NCI-H1105 (cell line): ENCODE data around the gene NINL.
A peak's percentile ranks its signal among the peaks of the same experiment; 100 is the strongest.
"Not testable (repeated sequence)": the region's sequence is repeated elsewhere in the genome, so short reads cannot be mapped to it uniquely, and the experiment has no call there.

Experiments used
- DNase-seq: peaks from one replicate; lab custom pipeline; 2025; lab: John Stamatoyannopoulos, UW

Gene NINL

DNA sequence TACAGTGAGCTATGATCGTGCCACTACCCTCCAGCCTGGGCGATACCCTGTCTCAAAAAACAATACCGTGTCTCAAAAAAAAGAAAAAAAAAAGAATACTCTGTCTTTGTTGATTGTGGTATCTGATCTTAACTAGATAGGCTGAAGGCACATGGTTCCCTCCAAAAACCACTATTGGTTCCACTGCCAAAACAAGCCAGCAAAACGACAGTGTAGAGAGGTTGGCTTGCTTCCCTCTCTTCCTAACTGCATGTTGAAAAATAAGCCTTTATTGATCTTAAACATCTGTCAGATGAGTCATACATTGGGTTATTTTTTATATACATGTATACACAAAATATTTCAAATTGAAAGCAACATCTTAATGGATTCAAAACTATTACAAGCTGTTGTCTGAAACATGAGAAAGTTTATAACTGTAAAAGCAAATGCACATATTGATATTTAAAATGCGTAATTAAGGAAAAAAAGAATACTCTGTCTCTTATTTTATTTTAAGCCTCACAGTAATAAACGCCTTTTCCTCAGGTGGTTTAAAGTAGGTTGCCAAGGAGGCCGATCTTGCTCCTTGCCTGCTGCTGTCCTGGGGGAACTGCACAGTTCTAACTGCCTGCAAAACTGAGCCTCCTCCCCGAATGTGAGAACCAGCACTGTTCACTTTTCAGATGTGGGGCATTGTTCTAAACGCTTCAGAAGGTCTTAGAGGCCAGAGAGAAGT is 7.0 kb upstream of the NINL start:
- no peak for DNase-seq

DNA sequence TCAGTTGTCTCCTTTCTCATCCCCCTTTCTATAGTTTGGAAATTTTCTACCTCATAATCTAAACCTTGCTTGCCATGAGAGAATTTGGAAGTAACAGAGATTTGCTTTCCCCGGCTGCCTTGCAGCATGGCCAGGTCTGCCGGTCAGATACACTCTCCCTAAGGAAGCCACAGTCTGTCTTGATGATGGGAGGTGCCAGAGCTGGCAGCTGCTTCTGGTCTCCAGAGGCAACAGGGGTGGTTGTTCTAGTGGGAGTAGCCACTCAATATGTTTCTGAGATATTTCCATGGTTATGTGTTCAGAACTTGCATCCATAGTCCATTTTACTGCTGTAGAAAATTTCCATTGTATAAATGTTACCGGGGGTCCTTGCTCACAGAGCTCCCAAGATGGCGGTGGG is 5.4 kb upstream of the NINL start:
- not testable (repeated sequence) for DNase-seq

DNA sequence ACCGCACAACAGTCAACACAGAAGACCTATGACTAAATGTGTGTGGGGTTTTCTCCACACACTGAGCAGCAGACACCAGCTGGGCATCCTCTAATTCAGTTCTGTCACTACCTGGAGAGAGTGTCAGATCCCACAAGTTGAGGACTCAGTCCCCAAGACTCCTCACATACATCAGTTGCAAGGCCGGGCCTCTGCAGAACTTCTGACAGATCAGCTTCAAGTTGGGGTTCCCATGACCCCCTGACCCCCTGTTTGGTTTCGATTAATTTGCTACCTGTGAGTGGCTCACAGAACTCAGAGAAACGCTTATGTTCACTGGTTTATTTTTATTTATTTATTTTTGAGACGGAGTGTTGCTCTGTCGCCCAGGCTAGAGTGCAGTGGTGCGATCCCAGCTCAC is 3.2 kb upstream of the NINL start:
- DNase-seq = no peak

GRCh38 chr20:25587536-25587935 is 2.2 kb upstream of the NINL start:
- no peak for DNase-seq

DNA sequence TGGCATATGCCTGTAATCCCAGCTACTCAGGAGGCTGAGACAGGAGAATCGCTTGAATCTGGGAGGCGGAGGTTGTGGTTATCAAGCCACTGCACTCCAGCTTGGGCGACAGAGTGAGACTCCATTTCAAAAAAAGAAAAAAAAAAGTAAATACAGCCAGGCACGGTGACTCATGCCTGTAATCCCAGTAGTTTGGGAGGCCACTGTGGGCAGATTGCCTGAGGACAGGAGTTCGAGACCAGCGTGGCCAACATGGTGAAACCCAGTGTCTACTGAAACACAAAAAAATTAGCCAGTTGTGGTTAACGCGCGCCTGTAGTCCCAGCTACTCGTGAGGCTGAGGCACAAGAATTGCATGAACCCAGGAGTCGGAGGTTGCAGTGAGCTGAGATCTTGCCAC is 1.5 kb upstream of the NINL start:
- no peak for DNase-seq

DNA sequence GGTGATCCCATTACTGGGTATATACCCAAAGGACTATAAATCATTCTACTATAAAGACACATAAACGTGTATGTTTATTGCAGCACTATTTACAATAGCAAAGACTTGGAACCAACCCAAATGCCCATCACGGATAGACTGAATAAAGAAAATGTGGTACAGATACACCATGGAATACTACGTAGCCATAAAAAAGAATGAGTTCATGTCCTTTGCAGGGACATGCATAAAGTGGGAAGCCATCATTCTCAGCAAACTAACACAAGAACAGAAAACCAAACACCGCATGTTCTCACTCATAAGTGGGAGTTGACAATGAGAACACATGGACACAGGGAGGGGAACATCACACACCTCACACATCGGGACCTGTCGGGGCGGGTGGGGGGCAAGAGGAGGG is 1.7 kb downstream of the NINL start:
- DNase-seq = not testable (repeated sequence)

DNA sequence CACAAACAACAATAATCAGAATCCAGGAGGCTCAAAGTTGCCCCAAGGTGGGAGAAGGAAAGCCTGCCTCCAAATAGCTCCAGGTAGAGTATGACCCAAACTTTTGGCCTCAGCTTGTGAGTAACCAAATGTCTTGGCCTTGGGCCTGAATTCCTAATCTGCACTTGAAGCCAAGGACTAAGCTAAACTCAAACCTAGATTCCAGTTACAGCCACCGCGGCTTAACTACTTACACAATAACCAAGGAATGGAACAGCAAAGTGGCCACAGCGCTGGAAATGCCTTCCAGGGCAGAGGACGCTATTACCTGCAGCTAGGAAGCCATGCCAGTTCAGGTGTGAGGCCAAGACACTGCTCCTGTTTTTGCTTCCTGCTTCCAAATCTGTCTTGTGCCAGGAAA is 4.6 kb downstream of the NINL start:
- no peak for DNase-seq

DNA sequence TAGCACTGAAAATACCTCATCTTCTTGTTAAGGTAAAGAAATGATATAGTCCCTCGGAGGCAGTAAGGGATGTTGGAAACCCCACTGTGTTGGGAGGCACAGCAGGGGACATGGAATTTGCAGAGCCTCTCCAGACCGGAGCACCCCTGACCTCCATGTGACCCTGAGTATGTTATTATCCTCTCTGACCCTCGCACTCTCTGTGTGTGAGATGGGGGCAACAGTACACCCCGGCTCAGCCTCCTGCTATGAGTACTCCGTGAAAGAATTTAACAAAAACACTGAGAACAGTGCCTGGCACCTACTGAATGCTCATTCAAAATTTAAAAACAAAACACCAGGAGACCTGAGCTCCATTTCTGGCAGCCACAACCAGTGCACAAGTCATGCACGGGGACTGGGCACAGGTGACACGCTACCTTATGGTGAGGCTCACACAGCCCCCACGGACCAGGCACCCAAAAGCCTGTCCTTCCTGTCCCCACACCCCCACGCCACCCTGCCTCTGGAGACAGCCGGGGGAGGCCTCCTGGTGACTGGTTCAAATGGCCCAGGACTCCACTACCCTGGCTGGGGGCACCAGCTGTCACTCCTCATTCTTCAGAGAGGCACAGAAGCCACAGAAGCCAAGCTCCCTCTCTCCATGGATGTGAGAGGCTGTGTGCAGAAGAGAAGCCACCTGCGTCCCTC is 6.1 kb downstream of the NINL start:
- DNase-seq = no peak

- no peak for DNase-seq
These were observed 8.4 kb downstream of the NINL start for GRCh38 chr20:25576783-25577530.

GRCh38 chr20:25574411-25574810 is 10.9 kb downstream of the NINL start:
- no peak for DNase-seq

- no peak for DNase-seq
These were observed 11.8 kb downstream of the NINL start for GRCh38 chr20:25573288-25574251.

- no peak for DNase-seq
These were observed 13.5 kb downstream of the NINL start for GRCh38 chr20:25571817-25572216.

- DNase-seq = no peak
These were observed 14.1 kb downstream of the NINL start for GRCh38 chr20:25571240-25571639.

- DNase-seq = no peak
These were observed 15.2 kb downstream of the NINL start for GRCh38 chr20:25570148-25570530.

- DNase-seq = no peak
These were observed 18.0 kb downstream of the NINL start for GRCh38 chr20:25567286-25567685.

DNA sequence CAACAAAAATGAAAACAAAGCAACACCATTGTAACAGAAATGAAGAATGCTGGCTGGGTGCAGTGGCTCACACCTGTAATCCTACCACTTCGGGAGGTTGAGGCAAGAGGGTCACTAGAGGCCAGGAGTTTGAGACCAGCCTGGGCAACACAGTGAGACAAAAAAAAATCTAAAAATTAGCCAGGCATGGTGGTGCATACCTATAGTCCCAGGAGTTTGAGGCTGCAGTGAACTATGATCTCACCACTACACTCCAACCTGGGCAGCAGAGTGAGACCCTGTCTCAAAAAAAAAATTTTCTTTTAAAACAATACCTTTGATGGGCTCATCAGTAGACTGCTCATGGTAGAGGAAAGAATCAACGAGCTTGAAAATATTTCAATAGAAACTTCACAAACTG is 18.5 kb downstream of the NINL start:
- DNase-seq = no peak

DNA sequence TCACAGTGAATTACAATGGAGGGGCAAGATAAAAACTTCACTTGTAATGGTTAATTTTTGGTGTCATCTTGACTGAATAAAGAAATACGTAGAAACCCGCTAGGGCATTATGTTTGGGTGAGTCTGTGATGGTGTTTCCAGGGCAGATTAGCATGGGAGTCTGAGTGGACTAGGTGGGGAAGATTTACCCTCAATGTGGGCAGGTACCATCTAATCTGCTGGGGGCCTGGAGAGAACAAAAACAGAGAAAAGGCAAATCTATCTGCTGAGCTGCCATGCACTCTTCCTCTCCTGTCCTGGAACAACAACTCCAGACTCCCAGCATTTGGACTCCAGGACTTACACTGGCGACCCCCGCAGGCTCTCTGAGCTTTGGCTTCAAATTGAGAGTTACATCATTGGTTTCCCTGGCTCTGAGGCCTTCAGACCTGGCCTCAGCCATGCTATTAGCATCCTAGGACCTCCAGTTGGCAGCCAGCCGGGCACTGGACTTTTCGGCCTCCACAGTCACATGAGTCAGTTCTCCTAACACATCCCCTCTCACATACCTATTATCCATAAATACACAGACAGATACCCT is 19.7 kb downstream of the NINL start:
- DNase-seq = no peak

- DNase-seq = no peak
These were observed 21.5 kb downstream of the NINL start for GRCh38 chr20:25563876-25564275.

- DNase-seq = no peak
These were observed 22.0 kb downstream of the NINL start for GRCh38 chr20:25563362-25563761.

DNA sequence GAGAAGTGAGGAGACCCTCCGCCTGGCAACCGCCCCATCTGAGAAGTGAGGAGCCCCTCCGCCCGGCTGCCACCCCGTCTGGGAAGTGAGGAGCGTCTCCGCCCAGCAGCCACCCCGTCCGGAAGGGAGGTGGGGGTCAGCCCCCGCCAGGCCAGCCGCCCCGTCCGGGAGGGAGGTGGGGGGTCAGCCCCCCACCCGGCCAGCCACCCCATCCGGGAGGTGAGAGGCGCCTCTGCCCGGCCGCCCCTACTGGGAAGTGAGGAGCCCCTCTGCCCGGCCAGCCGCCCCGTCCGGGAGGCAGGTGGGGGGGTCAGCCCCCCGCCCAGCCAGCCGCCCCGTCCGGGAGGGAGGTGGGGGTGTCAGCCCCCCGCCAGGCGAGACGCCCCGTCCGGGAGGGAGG is 23.6 kb downstream of the NINL start:
- DNase-seq = not testable (repeated sequence)

- peak; percentile 51 for DNase-seq
These were observed 31.5 kb downstream of the NINL start for GRCh38 chr20:25553819-25554296.
